GM18951 (cell line): Measurements from ENCODE around the gene SLC43A2.

Source experiments
- POLR2A ChIP-seq: IDR thresholded peaks from 4 replicates; pipeline ENCODE4 v1.6.1; 2011; ENCODE audit warnings: mild to moderate bottlenecking; ENCODE audit not compliant: insufficient read length, insufficient read depth; ENCODE audit errors: extremely low read depth
- in situ Hi-C: fragments of 300-500 bp; cut with MboI; formaldehyde crosslinking; loops from one replicate; pipeline ENCODE4 v1.12.0; 2022; ENCODE audit warnings: low sequenced_read_pairs, mixed read lengths, inconsistent platforms; ENCODE audit not compliant: unreplicated experiment

The SLC43A2 gene

GRCh38 chr17:1557355-1558095 is 71.1 kb downstream of the SLC43A2 start:
- in situ Hi-C loops, result no loop called here
- no peak for TF ChIP-seq POLR2A

- no peak for TF ChIP-seq POLR2A
- in situ Hi-C loops, result no loop called here
Measured at GRCh38 chr17:1555651-1556471, 72.8 kb downstream of the SLC43A2 start.

GRCh38 chr17:1554751-1555540 is 73.7 kb downstream of the SLC43A2 start:
- no peak for TF ChIP-seq POLR2A
- in situ Hi-C loops, result no loop called here

- in situ Hi-C loops, result no loop called here
- TF ChIP-seq POLR2A, result no peak
Measured at GRCh38 chr17:1553354-1554266, 75.0 kb downstream of the SLC43A2 start.

- no peak for TF ChIP-seq POLR2A
- in situ Hi-C loops, result no loop called here
Measured at GRCh38 chr17:1552932-1553331, 75.7 kb downstream of the SLC43A2 start.

GRCh38 chr17:1551741-1552140 is 76.9 kb downstream of the SLC43A2 start:
- TF ChIP-seq POLR2A, result no peak
- in situ Hi-C loops, result no loop called here

GRCh38 chr17:1548032-1548431 is 80.6 kb downstream of the SLC43A2 start:
- no peak for TF ChIP-seq POLR2A
- in situ Hi-C loops, result no loop called here

- no peak for TF ChIP-seq POLR2A
- in situ Hi-C loops, result no loop called here
Measured at GRCh38 chr17:1546292-1546922, 82.2 kb downstream of the SLC43A2 start.

- in situ Hi-C loops, result no loop called here
- TF ChIP-seq POLR2A, result no peak
Measured at GRCh38 chr17:1545618-1546017, 83.0 kb downstream of the SLC43A2 start.

GRCh38 chr17:1542316-1542715 is 86.3 kb downstream of the SLC43A2 start:
- in situ Hi-C loops, result no loop called here

GRCh38 chr17:1541367-1541904 is 87.2 kb downstream of the SLC43A2 start:
- in situ Hi-C loops, result no loop called here

More at GRCh38 chr17:1542316-1542715, 86.3 kb downstream of the SLC43A2 start:
- TF ChIP-seq POLR2A, result no peak

GRCh38 chr17:1539811-1540210 is 88.8 kb downstream of the SLC43A2 start:
- TF ChIP-seq POLR2A, result no peak
- in situ Hi-C loops, result no loop called here

More at GRCh38 chr17:1541367-1541904, 87.2 kb downstream of the SLC43A2 start:
- no peak for TF ChIP-seq POLR2A
